T-helper 2 cell treated with Interferon-gamma antibody and Interleukin-4, amounts not matched to agents 5 μg/mL and 100 μg/mL, for 36 hours (primary cell): ENCODE measurements around the gene CFAP221.

Experiments used
- DNase-seq: peaks from one replicate; pipeline ENCODE4 v3.0.0; 2021; ENCODE audit warnings: low spot score
- H3K27ac Mint-ChIP-seq: one replicate; pipeline ENCODE4 v1.8.0; 2021; ENCODE audit warnings: mild to moderate bottlenecking, mixed read lengths
- H3K27me3 Mint-ChIP-seq: one replicate; pipeline ENCODE4 v1.8.0; 2021; ENCODE audit warnings: low read depth, mixed read lengths
- H3K36me3 Mint-ChIP-seq: one replicate; pipeline ENCODE4 v1.8.0; 2021; ENCODE audit warnings: low read depth, mixed read lengths
- H3K4me1 Mint-ChIP-seq: one replicate; pipeline ENCODE4 v1.8.0; 2021; ENCODE audit warnings: low read depth, mixed read lengths
- H3K4me3 Mint-ChIP-seq: one replicate; pipeline ENCODE4 v1.8.0; 2022; ENCODE audit warnings: mild to moderate bottlenecking, moderate library complexity, mixed read lengths
- H3K9me3 Mint-ChIP-seq: one replicate; pipeline ENCODE4 v1.8.0; 2021; ENCODE audit warnings: mixed read lengths

Gene CFAP221

GRCh38 chr2:119692954-119693353, 148.7 kb downstream of the CFAP221 start:
- no peak for DNase-seq
- Mint-ChIP-seq H3K36me3 (peaks cover 4% of the 10 kb centered on the region), H3K27me3 (no peaks in the 10 kb centered on the region), H3K4me1 (peaks cover 6% of the 10 kb centered on the region), H3K27ac (no peak overlapping the region), H3K9me3 (no peaks in the 10 kb centered on the region), H3K4me3 (no peak overlapping the region)

GRCh38 chr2:119693567-119693966, 149.3 kb downstream of the CFAP221 start:
- no peak for DNase-seq
- Mint-ChIP-seq H3K4me1 (peaks cover 7% of the 10 kb centered on the region), H3K27me3 (no peaks in the 10 kb centered on the region), H3K4me3 (no peak overlapping the region), H3K36me3 (peaks cover 4% of the 10 kb centered on the region), H3K27ac (no peak overlapping the region), H3K9me3 (no peaks in the 10 kb centered on the region)

- no peak overlapping the region for H3K27ac Mint-ChIP-seq
- DNase-seq = no peak
- H3K4me3 Mint-ChIP-seq = no peak overlapping the region
- H3K9me3 Mint-ChIP-seq = no peaks in the 10 kb centered on the region
- H3K36me3 Mint-ChIP-seq = peaks cover 3% of the 10 kb centered on the region
- H3K27me3 Mint-ChIP-seq = no peaks in the 10 kb centered on the region
- peaks cover 7% of the 10 kb centered on the region for H3K4me1 Mint-ChIP-seq
Measured at GRCh38 chr2:119693967-119694366, 149.7 kb downstream of the CFAP221 start.

GRCh38 chr2:119694470-119694844, 150.2 kb downstream of the CFAP221 start:
- no peaks in the 10 kb centered on the region for H3K27me3 Mint-ChIP-seq
- no peaks in the 10 kb centered on the region for H3K36me3 Mint-ChIP-seq
- H3K4me3 Mint-ChIP-seq = no peak overlapping the region
- no peak overlapping the region for H3K27ac Mint-ChIP-seq
- no peaks in the 10 kb centered on the region for H3K9me3 Mint-ChIP-seq
- H3K4me1 Mint-ChIP-seq = peaks cover 7% of the 10 kb centered on the region
- no peak for DNase-seq

- no peak overlapping the region for H3K27ac Mint-ChIP-seq
- no peaks in the 10 kb centered on the region for H3K36me3 Mint-ChIP-seq
- H3K4me1 Mint-ChIP-seq = peaks cover 7% of the 10 kb centered on the region
- H3K4me3 Mint-ChIP-seq = no peak overlapping the region
- no peaks in the 10 kb centered on the region for H3K9me3 Mint-ChIP-seq
- H3K27me3 Mint-ChIP-seq = no peaks in the 10 kb centered on the region
- DNase-seq = no peak
Measured at GRCh38 chr2:119694845-119695521, 150.7 kb downstream of the CFAP221 start.

GRCh38 chr2:119696005-119696404, 151.8 kb downstream of the CFAP221 start:
- no peak overlapping the region for H3K27ac Mint-ChIP-seq
- H3K4me1 Mint-ChIP-seq = peaks cover 7% of the 10 kb centered on the region
- no peaks in the 10 kb centered on the region for H3K36me3 Mint-ChIP-seq
- peaks cover under 1% of the 10 kb centered on the region for H3K27me3 Mint-ChIP-seq
- no peak for DNase-seq
- no peaks in the 10 kb centered on the region for H3K9me3 Mint-ChIP-seq
- H3K4me3 Mint-ChIP-seq = no peak overlapping the region

- Mint-ChIP-seq H3K4me1 (peaks cover 7% of the 10 kb centered on the region), H3K27me3 (peaks cover 4% of the 10 kb centered on the region), H3K4me3 (no peak overlapping the region), H3K27ac (no peak overlapping the region), H3K36me3 (no peaks in the 10 kb centered on the region), H3K9me3 (no peaks in the 10 kb centered on the region)
- DNase-seq = no peak
Measured at GRCh38 chr2:119696494-119697030, 152.3 kb downstream of the CFAP221 start.

- DNase-seq = no peak
- Mint-ChIP-seq H3K4me1 (peaks cover 7% of the 10 kb centered on the region), H3K27me3 (peaks cover 5% of the 10 kb centered on the region), H3K9me3 (no peaks in the 10 kb centered on the region), H3K4me3 (no peak overlapping the region), H3K36me3 (no peaks in the 10 kb centered on the region), H3K27ac (no peak overlapping the region)
Measured at GRCh38 chr2:119697290-119698020, 153.2 kb downstream of the CFAP221 start.

GRCh38 chr2:119698246-119698645, 154.0 kb downstream of the CFAP221 start:
- no peak overlapping the region for H3K4me3 Mint-ChIP-seq
- peaks cover 9% of the 10 kb centered on the region for H3K4me1 Mint-ChIP-seq
- no peak overlapping the region for H3K27ac Mint-ChIP-seq
- peaks cover 5% of the 10 kb centered on the region for H3K27me3 Mint-ChIP-seq
- H3K9me3 Mint-ChIP-seq = no peaks in the 10 kb centered on the region
- DNase-seq = no peak
- no peaks in the 10 kb centered on the region for H3K36me3 Mint-ChIP-seq

GRCh38 chr2:119699016-119699606, 154.9 kb downstream of the CFAP221 start:
- Mint-ChIP-seq H3K4me3 (no peak overlapping the region), H3K9me3 (no peaks in the 10 kb centered on the region), H3K27ac (no peak overlapping the region), H3K27me3 (peaks cover 5% of the 10 kb centered on the region), H3K4me1 (peaks cover 9% of the 10 kb centered on the region), H3K36me3 (no peaks in the 10 kb centered on the region)
- no peak for DNase-seq

GRCh38 chr2:119700866-119701265, 156.6 kb downstream of the CFAP221 start:
- H3K27ac Mint-ChIP-seq = no peak overlapping the region
- H3K36me3 Mint-ChIP-seq = no peaks in the 10 kb centered on the region
- H3K4me3 Mint-ChIP-seq = no peak overlapping the region
- H3K27me3 Mint-ChIP-seq = peaks cover 5% of the 10 kb centered on the region
- no peaks in the 10 kb centered on the region for H3K9me3 Mint-ChIP-seq
- no peak for DNase-seq
- H3K4me1 Mint-ChIP-seq = peaks cover 9% of the 10 kb centered on the region

- Mint-ChIP-seq H3K36me3 (no peaks in the 10 kb centered on the region), H3K27ac (no peak overlapping the region), H3K4me1 (peaks cover 9% of the 10 kb centered on the region), H3K9me3 (no peaks in the 10 kb centered on the region), H3K27me3 (peaks cover 5% of the 10 kb centered on the region), H3K4me3 (no peak overlapping the region)
- no peak for DNase-seq
Measured at GRCh38 chr2:119701352-119701751, 157.1 kb downstream of the CFAP221 start.

GRCh38 chr2:119702203-119702917, 158.1 kb downstream of the CFAP221 start:
- Mint-ChIP-seq H3K4me3 (no peak overlapping the region), H3K36me3 (no peaks in the 10 kb centered on the region), H3K27ac (no peak overlapping the region), H3K27me3 (peaks cover 5% of the 10 kb centered on the region), H3K9me3 (no peaks in the 10 kb centered on the region), H3K4me1 (peaks cover 9% of the 10 kb centered on the region)
- DNase-seq = no peak
